Adrenal gland (tissue), 12 donors: Measurements from ENCODE around the gene SH3GL2. TPM values are rescaled to one million over a fixed set of nuclear protein-coding genes. Genes with fewer than 3 reads are reported as not detected.

Source experiments
- DNase-seq, 7 donors: peaks; one replicate each; pipeline ENCODE4 v3.0.0-alpha.2; 2019 to 2020
- H3K27ac ChIP-seq, 5 donors: fragments of 200-600 bp; sonication (generic) in 4 of 5; 1 replicate in 3 of 5; 2 replicates in 2 of 5; pipeline versions ENCODE4 v1.5.1 to v1.8.0; 2016 to 2020; ENCODE audit warnings: mild to moderate bottlenecking in 1 of 5
- H3K27me3 ChIP-seq: fragments of 200-600 bp; 2 replicates; pipeline ENCODE4 v1.8.0; 2021
- H3K36me3 ChIP-seq, 2 donors: fragments of 200-600 bp; replicated peaks in 1 of 2; 1 replicate in 1 of 2; 2 replicates in 1 of 2; pipeline versions ENCODE4 v1.5.1 to v1.8.0; 2018 to 2022
- H3K4me1 ChIP-seq, 2 donors: fragments of 200-600 bp; replicated peaks in 1 of 2; 1 replicate in 1 of 2; 2 replicates in 1 of 2; pipeline versions ENCODE4 v1.5.1 to v1.8.0; 2018 to 2021
- H3K4me3 ChIP-seq, 4 donors: fragments of 200-600 bp; sonication (generic) in 3 of 4; one replicate each; pipeline ENCODE4 v1.5.1; 2016 to 2018
- H3K9me3 ChIP-seq, 3 donors: fragments of 200-600 bp; sonication (generic) in 1 of 3; replicated peaks in 1 of 3; 1 replicate in 2 of 3; 2 replicates in 1 of 3; pipeline versions ENCODE4 v1.5.1 to v1.8.0; 2016 to 2021
- CTCF ChIP-seq, 6 experiments: fragments of 450-650 bp in 4 of 6; fragments of 200-600 bp in 2 of 6; sonication (generic) in 1 of 6; IDR thresholded peaks; 1 replicate in 5 of 6; 2 replicates in 1 of 6; pipeline versions ENCODE4 v1.5.1 to v1.8.0; 2016 to 2021; ENCODE audit warnings: antibody characterized with exemption in 6 of 6, mild to moderate bottlenecking in 2 of 6, moderate library complexity in 1 of 6
- POLR2A ChIP-seq, 2 donors: fragments of 450-650 bp; IDR thresholded peaks; one replicate each; pipeline ENCODE4 v1.6.1; 2017; ENCODE audit warnings: antibody characterized with exemption in 2 of 2, mild to moderate bottlenecking in 2 of 2, moderate library complexity in 1 of 2
- WGBS, 4 donors: extraction: QIAGEN DNeasy Blood & Tissue Kit in 2 of 4; methylation state at CpG; one replicate each; pipeline versions ENCODE4 v1.1.5 to v1.1.7; 2013 to 2017; 5-methylcytosine and 5-hydroxymethylcytosine counted together
- intact Hi-C, 2 donors: fragments of 100-400 bp; cut with DNase I; formaldehyde crosslinking; loops; one replicate each; pipeline versions ENCODE4 v1.14.1 to v1.15.0; 2022 to 2023
- polyA plus RNA-seq, 3 donors: library from polyadenylated mRNA; stranded (reverse); fragments of 200-250 nt in 2 of 3; fragments of 350-450 nt in 1 of 3; fragmentation: Illumina TruSeq in 1 of 3; extraction: RNeasy Lipid Tissue Mini Kit (QIAGEN cat#74804) in 1 of 3; gene quantifications; one replicate each; pipeline ENCODE4 v1.2.3, GENCODE V29; 2013 to 2014
- total RNA-seq, 9 donors: library from RNA; depleted of rRNA in 4 of 9; stranded (reverse); fragments of >200 nt in 4 of 9; fragments of 120-200 nt in 1 of 9; fragmentation: NEBNext Ultra II Directional in 1 of 9; extraction: Animal tissue kit (Norgen Biotek cat#: 25700) in 1 of 9; gene quantifications; one replicate each; pipeline versions ENCODE4 v1.1.0 to v1.2.4, GENCODE V29; 2013 to 2023
- donor health status: healthy with polysubstance abuse.
- donor health status: Bipolar disorder and iron deficiency.
- donor health status: DM: yes; HTN: yes; CAD: no.
- donor health status: DM: no; HTN: no; CAD: no.
- donor health status: DM: no; HTN: no; CAD: no.
- donor health status: DM: yes; HTN: yes; CAD: no.

The SH3GL2 gene
- total and polyA plus RNA-seq, 12 donors = 0.07 to 0.29 (median 0.19) TPM; not detected in 8

GRCh38 chr9:17833846-17834245 lies 255.0 kb downstream of the SH3GL2 start:
- TF ChIP-seq CTCF (IDR thresholded peaks at IDR 0.05) (no peak), POLR2A (IDR thresholded peaks at IDR 0.05) (no peak)
- Histone ChIP-seq H3K36me3 (no peaks in the 10 kb centered on the region), H3K27ac (no peak overlapping the region), H3K4me1 (no peaks in the 10 kb centered on the region), H3K9me3 (no peaks in the 10 kb centered on the region), H3K27me3 (no peaks in the 10 kb centered on the region), H3K4me3 (no peak overlapping the region)
- WGBS, 4 donors = 77 to 82% (median 80%) methylated on average over 7 of the region's 7 CpGs
- DNase-seq = no peak
- intact Hi-C loops = no loop called here

GRCh38 chr9:17837965-17838364 lies 259.1 kb downstream of the SH3GL2 start:
- intact Hi-C loops = no loop called here
- no peaks in the 10 kb centered on the region for H3K9me3 ChIP-seq
- no peaks in the 10 kb centered on the region for H3K4me1 ChIP-seq
- H3K4me3 ChIP-seq = no peak overlapping the region
- no peak for DNase-seq
- no peak overlapping the region for H3K27ac ChIP-seq
- WGBS, 4 donors = 64 to 69% (median 67%) methylated on average over 4 of the region's 4 CpGs
- H3K27me3 ChIP-seq = no peaks in the 10 kb centered on the region
- no peak for TF ChIP-seq POLR2A (IDR thresholded peaks at IDR 0.05)
- no peak for TF ChIP-seq CTCF (IDR thresholded peaks at IDR 0.05)
- no peaks in the 10 kb centered on the region for H3K36me3 ChIP-seq

GRCh38 chr9:17839776-17840175 lies 260.9 kb downstream of the SH3GL2 start:
- intact Hi-C loops = no loop called here
- no peaks in the 10 kb centered on the region for H3K36me3 ChIP-seq
- DNase-seq = no peak
- no peaks in the 10 kb centered on the region for H3K4me1 ChIP-seq
- no peaks in the 10 kb centered on the region for H3K9me3 ChIP-seq
- H3K27ac ChIP-seq = no peak overlapping the region
- no peaks in the 10 kb centered on the region for H3K27me3 ChIP-seq
- 66 to 82% (median 73%) methylated on average over 5 of the region's 5 CpGs for WGBS, 4 donors
- no peak for TF ChIP-seq CTCF (IDR thresholded peaks at IDR 0.05)
- no peak for TF ChIP-seq POLR2A (IDR thresholded peaks at IDR 0.05)
- H3K4me3 ChIP-seq = no peak overlapping the region

- no peak for DNase-seq
- WGBS, 4 donors = 76 to 100% (median 86%) methylated on average over 1 of the region's 1 CpG
- H3K4me3 ChIP-seq = no peak overlapping the region
- no peaks in the 10 kb centered on the region for H3K27me3 ChIP-seq
- no peaks in the 10 kb centered on the region for H3K36me3 ChIP-seq
- no peaks in the 10 kb centered on the region for H3K4me1 ChIP-seq
- H3K9me3 ChIP-seq = no peaks in the 10 kb centered on the region
- no peak overlapping the region for H3K27ac ChIP-seq
- intact Hi-C loops = no loop called here
- TF ChIP-seq POLR2A (IDR thresholded peaks at IDR 0.05) = no peak
- no peak for TF ChIP-seq CTCF (IDR thresholded peaks at IDR 0.05)
These were observed 264.4 kb downstream of the SH3GL2 start for GRCh38 chr9:17843236-17843635.
